ENCODE data around the gene REEP6. TPM values are rescaled to one million over a fixed set of nuclear protein-coding genes. Genes with fewer than 3 reads are reported as not detected.

REEP6 gene
- total and polyA plus RNA-seq, 12 donors: 16.5 to 205 (median 115) TPM

DNA sequence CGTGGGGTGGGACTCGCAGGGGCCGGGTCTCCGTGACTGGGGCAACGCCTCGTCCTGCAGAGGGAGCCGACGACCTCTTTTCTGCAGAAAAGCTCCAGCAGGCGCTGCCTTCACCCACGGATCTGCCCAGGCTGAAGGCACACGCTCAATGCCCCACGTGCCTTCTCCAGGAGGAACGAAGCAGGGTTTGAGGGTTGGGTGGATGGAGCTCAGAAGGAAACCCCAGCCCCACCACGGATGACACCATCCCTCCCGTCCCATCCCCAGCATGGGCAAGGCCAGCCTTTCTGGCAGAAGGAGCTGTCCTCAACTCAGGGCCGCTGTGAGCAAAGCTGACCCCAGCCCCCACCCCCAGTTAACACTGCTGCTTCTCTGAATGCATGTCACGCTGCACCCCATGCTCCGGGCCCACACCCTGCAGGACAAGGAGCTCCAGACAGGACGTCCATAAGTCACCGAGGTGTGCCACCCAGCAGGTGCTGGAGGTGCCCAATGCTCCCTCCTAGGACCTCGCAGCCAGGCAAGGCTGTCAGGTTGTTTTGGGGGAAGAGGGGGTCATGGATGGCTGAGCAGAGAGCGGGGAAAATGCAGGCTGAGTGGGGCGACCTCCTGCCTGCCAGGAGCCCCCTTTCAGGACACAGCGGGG lies 19.3 kb upstream of the REEP6 start:
- H3K27me3 ChIP-seq: peaks cover 69% of the 10 kb centered on the region
- intact Hi-C loops (cut with DNase I): no loop called here
- peaks cover 15 to 45% of the 10 kb centered on the region in 2 donors for H3K4me1 ChIP-seq (replicated peaks in 1 of 2)

DNA sequence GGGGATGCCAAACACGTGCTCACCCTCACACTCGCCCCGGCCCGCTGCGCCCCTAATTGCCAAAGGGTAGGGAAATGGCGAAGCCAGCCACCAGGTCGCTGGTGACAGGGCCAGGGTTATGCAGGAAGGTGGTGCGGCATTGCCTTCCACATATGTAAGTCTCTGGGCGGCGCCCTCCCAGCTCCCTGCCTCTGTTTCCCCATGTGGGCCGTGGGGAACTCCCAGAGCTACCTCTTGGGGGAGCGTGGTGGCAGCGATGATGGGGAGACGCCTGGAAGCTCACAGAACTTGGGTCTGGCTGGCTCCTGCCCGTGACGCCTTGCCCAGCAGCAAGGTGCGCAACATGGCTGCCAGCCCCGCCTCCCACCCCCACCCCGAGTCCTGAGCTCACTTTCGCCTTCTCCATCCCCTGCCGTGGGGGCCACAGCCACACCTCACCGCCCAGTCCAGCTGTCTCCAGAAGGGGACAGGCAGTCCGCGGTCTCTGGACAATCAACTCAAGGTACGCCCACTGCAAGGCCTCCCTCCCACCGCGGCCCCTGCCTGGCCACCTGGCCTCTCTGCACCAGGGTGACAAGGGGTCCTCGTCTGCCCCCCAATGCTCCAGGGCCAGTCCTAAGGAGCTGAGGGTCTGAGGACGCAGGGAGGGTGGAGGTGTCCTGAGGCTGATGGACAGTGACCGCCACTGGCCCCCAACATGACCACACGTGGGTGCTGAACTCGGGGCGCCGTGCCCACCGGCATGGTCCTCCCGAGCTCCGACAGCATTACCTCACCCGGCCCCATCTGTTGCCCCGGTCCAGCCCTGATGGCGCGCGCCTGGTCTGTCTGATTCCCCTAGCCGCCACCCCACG lies 18.5 kb upstream of the REEP6 start:
- H3K4me3 ChIP-seq: no peak overlapping the region
- peaks cover 15 to 47% of the 10 kb centered on the region in 2 donors for H3K4me1 ChIP-seq (replicated peaks in 1 of 2)
- no peaks in the 10 kb centered on the region for H3K36me3 ChIP-seq (replicated peaks in 1 of 2)
- intact Hi-C loops (cut with DNase I): no loop called here
- WGBS, 4 donors: 38 to 49% (median 42%) methylated on average over 22 to 44 of the region's 44 CpGs
- H3K27me3 ChIP-seq: peaks cover 61% of the 10 kb centered on the region
- no peaks in the 10 kb centered on the region for H3K9me3 ChIP-seq (replicated peaks in 1 of 3)
- no peak overlapping the region for H3K27ac ChIP-seq
- DNase-seq: no peak
- TF ChIP-seq POLR2A (IDR thresholded peaks at IDR 0.05): no peak
- TF ChIP-seq, protein P1, sequence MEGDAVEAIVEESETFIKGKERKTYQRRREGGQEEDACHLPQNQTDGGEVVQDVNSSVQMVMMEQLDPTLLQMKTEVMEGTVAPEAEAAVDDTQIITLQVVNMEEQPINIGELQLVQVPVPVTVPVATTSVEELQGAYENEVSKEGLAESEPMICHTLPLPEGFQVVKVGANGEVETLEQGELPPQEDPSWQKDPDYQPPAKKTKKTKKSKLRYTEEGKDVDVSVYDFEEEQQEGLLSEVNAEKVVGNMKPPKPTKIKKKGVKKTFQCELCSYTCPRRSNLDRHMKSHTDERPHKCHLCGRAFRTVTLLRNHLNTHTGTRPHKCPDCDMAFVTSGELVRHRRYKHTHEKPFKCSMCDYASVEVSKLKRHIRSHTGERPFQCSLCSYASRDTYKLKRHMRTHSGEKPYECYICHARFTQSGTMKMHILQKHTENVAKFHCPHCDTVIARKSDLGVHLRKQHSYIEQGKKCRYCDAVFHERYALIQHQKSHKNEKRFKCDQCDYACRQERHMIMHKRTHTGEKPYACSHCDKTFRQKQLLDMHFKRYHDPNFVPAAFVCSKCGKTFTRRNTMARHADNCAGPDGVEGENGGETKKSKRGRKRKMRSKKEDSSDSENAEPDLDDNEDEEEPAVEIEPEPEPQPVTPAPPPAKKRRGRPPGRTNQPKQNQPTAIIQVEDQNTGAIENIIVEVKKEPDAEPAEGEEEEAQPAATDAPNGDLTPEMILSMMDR (IDR thresholded peaks at IDR 0.05): no peak

More for the DNA sequence above, 19.3 kb upstream of the REEP6 start:
- Histone ChIP-seq H3K36me3 (replicated peaks in 1 of 2) (no peaks in the 10 kb centered on the region), H3K9me3 (replicated peaks in 1 of 3) (no peaks in the 10 kb centered on the region), H3K4me3 (no peak overlapping the region), H3K27ac (no peak overlapping the region)
- no peak for TF ChIP-seq POLR2A (IDR thresholded peaks at IDR 0.05)
- TF ChIP-seq, protein P1 (IDR thresholded peaks at IDR 0.05): no peak
- 17 to 47% (median 23%) methylated on average over 7 to 24 of the region's 24 CpGs for WGBS, 4 donors
- DNase-seq: no peak

DNA sequence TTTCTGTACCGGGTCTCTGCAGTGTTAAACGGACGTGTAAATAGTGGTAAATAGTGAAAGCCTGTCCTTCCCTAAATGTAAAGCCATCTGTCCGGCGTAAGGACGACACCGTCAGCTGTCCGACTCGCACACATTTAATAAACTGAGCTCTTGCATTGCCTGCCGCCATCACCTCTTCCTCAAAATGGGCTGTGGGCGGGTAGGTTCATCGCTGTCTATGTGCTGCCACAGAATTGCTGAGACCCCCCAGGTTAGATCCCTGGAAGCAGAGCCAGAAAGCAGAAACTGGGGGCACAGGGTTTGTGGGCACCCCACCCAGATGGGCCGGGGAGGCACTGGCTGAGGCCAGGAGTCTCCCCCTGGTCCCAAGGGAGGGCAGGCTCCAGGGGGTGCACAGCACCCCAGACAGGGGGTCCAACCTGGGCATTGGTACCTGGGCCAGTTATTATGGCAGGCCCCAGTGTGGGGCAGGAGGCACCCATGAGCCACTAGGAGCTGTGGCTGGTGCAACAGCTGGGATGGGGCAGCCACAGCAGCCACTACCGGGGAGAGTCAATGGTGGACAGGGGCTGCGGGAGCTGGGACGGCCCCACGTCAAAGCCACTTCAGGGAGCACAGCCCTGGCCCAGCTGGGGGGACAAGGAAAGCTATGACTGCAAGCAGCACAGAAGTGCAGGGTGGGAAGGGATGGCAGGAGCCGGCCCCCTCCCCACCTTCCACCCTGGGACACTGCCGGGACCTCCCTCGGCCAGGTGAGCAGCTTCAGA lies 17.7 kb upstream of the REEP6 start:
- H3K4me1 ChIP-seq (replicated peaks in 1 of 2): peaks cover 20 to 47% of the 10 kb centered on the region in 2 donors
- H3K27me3 ChIP-seq: peaks cover 53% of the 10 kb centered on the region
- intact Hi-C loops (cut with DNase I): no loop called here
- 63 to 74% (median 67%) methylated on average over 15 to 20 of the region's 20 CpGs for WGBS, 4 donors
- H3K27ac ChIP-seq: no peak overlapping the region
- no peak for TF ChIP-seq POLR2A (IDR thresholded peaks at IDR 0.05)
- TF ChIP-seq, protein P1 (IDR thresholded peaks at IDR 0.05): no peak
- no peak overlapping the region for H3K4me3 ChIP-seq
- H3K9me3 ChIP-seq (replicated peaks in 1 of 3): no peaks in the 10 kb centered on the region
- no peaks in the 10 kb centered on the region for H3K36me3 ChIP-seq (replicated peaks in 1 of 2)
- no peak for DNase-seq

Data from adrenal gland (tissue), 12 donors.